A172 (cell line): ENCODE data around the gene RUSC1. TPM values are rescaled to one million over a fixed set of nuclear protein-coding genes. Genes with fewer than 3 reads are reported as not detected.
"Not testable (repeated sequence)": the region's sequence is repeated elsewhere in the genome, so short reads cannot be mapped to it uniquely, and the experiment has no call there.

Experiments used
- DNase-seq: peaks from one replicate; pipeline ENCODE4 v3.0.0-alpha.2; 2015; ENCODE audit warnings: low spot score
- total RNA-seq: library from RNA; depleted of rRNA; stranded (reverse); fragments of >200 nt; shearing (Covaris generic); gene quantifications from 2 replicates; pipeline ENCODE4 v1.2.3, GENCODE V29; 2014; rRNA removed

The RUSC1 gene
- 47.0 and 48.2 TPM in 2 replicates for total RNA-seq

- DNase-seq: no peak
These were observed at the start of gene RUSC1 for GRCh38 chr1:155320661-155321617. TSS of gene RUSC1 (plus strand) at chr1:155320894. CDS start at chr1:155321774, 880 bp downstream.

- peak; percentile 83 for DNase-seq
These were observed 48.0 kb upstream of the RUSC1 start for GRCh38 chr1:155272466-155273342.

- DNase-seq: peak; percentile 86
These were observed 47.1 kb upstream of the RUSC1 start, which contains the start of gene CLK2 for GRCh38 chr1:155273343-155274245. TSS of gene CLK2 (minus strand) at chr1:155273504. CDS start at chr1:155270977, 2,527 bp downstream.

- peak; percentile 95 for DNase-seq
These were observed 43.4 kb upstream of the RUSC1 start, which contains the start of gene HCN3 for GRCh38 chr1:155277070-155277901. TSS of gene HCN3 (plus strand) at chr1:155277463. CDS start at chr1:155277591, 128 bp downstream.

GRCh38 chr1:155277902-155278688 lies 42.6 kb upstream of the RUSC1 start:
- peak; percentile 42 for DNase-seq

- DNase-seq: no peak
These were observed 42.0 kb upstream of the RUSC1 start for GRCh38 chr1:155278689-155279160.

GRCh38 chr1:155279268-155279667 lies 41.4 kb upstream of the RUSC1 start:
- no peak for DNase-seq

GRCh38 chr1:155282488-155283091 lies 38.1 kb upstream of the RUSC1 start:
- no peak for DNase-seq

GRCh38 chr1:155284476-155284875 lies 36.2 kb upstream of the RUSC1 start:
- no peak for DNase-seq

GRCh38 chr1:155285063-155285462 lies 35.6 kb upstream of the RUSC1 start:
- DNase-seq: no peak

GRCh38 chr1:155285631-155286044 lies 35.1 kb upstream of the RUSC1 start:
- no peak for DNase-seq

GRCh38 chr1:155286544-155286943 lies 34.1 kb upstream of the RUSC1 start:
- no peak for DNase-seq

GRCh38 chr1:155287987-155288543 lies 32.6 kb upstream of the RUSC1 start:
- no peak for DNase-seq

- not testable (repeated sequence) for DNase-seq
These were observed 29.7 kb upstream of the RUSC1 start for GRCh38 chr1:155291006-155291405.

GRCh38 chr1:155293086-155293749 lies 27.5 kb upstream of the RUSC1 start:
- DNase-seq: no peak

- no peak for DNase-seq
These were observed 26.0 kb upstream of the RUSC1 start for GRCh38 chr1:155294520-155295182.
